Right lung (tissue), 5 donors: ENCODE measurements around the gene SSBP3. TPM values are rescaled to one million over a fixed set of nuclear protein-coding genes. Genes with fewer than 3 reads are reported as not detected.

Source experiments
- DNase-seq, 2 donors: peaks; one replicate each; pipeline ENCODE4 v3.0.0-alpha.2; 2013
- polyA plus RNA-seq, 5 donors: library from polyadenylated mRNA; unstranded; fragments of 120-200 nt; gene quantifications; one replicate each; pipeline versions ENCODE4 v1.2.1 to v1.2.3, GENCODE V29; 2013; ENCODE audit warnings: inconsistent platforms in 1 of 5, low replicate concordance in 1 of 5; ENCODE audit not compliant: insufficient read length in 5 of 5, insufficient read depth in 1 of 5

SSBP3 gene
- polyA plus RNA-seq, 5 donors = 106 to 119 (median 108) TPM

- no peak for DNase-seq
Observed at GRCh38 chr1:54374766-54375165, 31.4 kb downstream of the SSBP3 start.

- no peak for DNase-seq
Observed at GRCh38 chr1:54372978-54373377, 33.2 kb downstream of the SSBP3 start.

GRCh38 chr1:54371942-54372275 is 34.3 kb downstream of the SSBP3 start:
- DNase-seq = no peak

GRCh38 chr1:54371038-54371941 is 34.9 kb downstream of the SSBP3 start:
- no peak for DNase-seq

GRCh38 chr1:54370287-54370989 is 35.8 kb downstream of the SSBP3 start:
- no peak for DNase-seq

GRCh38 chr1:54367613-54368012 is 38.6 kb downstream of the SSBP3 start:
- no peak for DNase-seq

- DNase-seq = no peak
Observed at GRCh38 chr1:54365847-54366246, 40.3 kb downstream of the SSBP3 start.

- DNase-seq = no peak
Observed at GRCh38 chr1:54365398-54365797, 40.8 kb downstream of the SSBP3 start.

GRCh38 chr1:54364995-54365394 is 41.2 kb downstream of the SSBP3 start:
- no peak for DNase-seq

GRCh38 chr1:54364582-54364981 is 41.6 kb downstream of the SSBP3 start:
- no peak for DNase-seq

- no peak for DNase-seq
Observed at GRCh38 chr1:54363925-54364324, 42.3 kb downstream of the SSBP3 start.

GRCh38 chr1:54362881-54363340 is 43.3 kb downstream of the SSBP3 start:
- no peak for DNase-seq

GRCh38 chr1:54361342-54361741 is 44.9 kb downstream of the SSBP3 start:
- DNase-seq = no peak

GRCh38 chr1:54360165-54361005 is 45.8 kb downstream of the SSBP3 start:
- DNase-seq = no peak

- DNase-seq = no peak
Observed at GRCh38 chr1:54359393-54360162, 46.6 kb downstream of the SSBP3 start.

- DNase-seq = no peak
Observed at GRCh38 chr1:54358503-54359168, 47.6 kb downstream of the SSBP3 start.

- no peak for DNase-seq
Observed at GRCh38 chr1:54357967-54358366, 48.2 kb downstream of the SSBP3 start.

- no peak for DNase-seq
Observed at GRCh38 chr1:54356680-54357147, 49.5 kb downstream of the SSBP3 start.

- DNase-seq = no peak
Observed at GRCh38 chr1:54355931-54356679, 50.1 kb downstream of the SSBP3 start.

- no peak for DNase-seq
Observed at GRCh38 chr1:54354899-54355298, 51.3 kb downstream of the SSBP3 start.
